Liver (tissue), 3 donors: ENCODE data around the gene ACTL8.

Source experiments
- FOXA1 ChIP-seq: IDR thresholded peaks from 2 replicates; pipeline ENCODE4 v1.6.1; 2016; ENCODE audit warnings: antibody characterized with exemption
- FOXA2 ChIP-seq: IDR thresholded peaks from 2 replicates; pipeline ENCODE4 v1.6.1; 2016; ENCODE audit warnings: antibody characterized with exemption
- GABPA ChIP-seq, 2 donors: IDR thresholded peaks in 1 of 2; conservative IDR thresholded peaks in 1 of 2; 2 replicates each; pipeline ENCODE4 v1.6.1; 2016; ENCODE audit warnings: antibody characterized with exemption in 2 of 2, mild to moderate bottlenecking in 1 of 2, moderate library complexity in 1 of 2
- HNF4A ChIP-seq, 2 donors: conservative IDR thresholded peaks; 2 replicates each; pipeline ENCODE4 v1.6.1; 2016; ENCODE audit warnings: antibody characterized with exemption in 2 of 2, mild to moderate bottlenecking in 2 of 2
- RXRA ChIP-seq, 2 donors: IDR thresholded peaks; 2 replicates each; pipeline ENCODE4 v1.6.1; 2017 to 2018; ENCODE audit warnings: antibody characterized with exemption in 2 of 2, mild to moderate bottlenecking in 1 of 2
- TAF1 ChIP-seq: conservative IDR thresholded peaks from 2 replicates; pipeline ENCODE4 v1.6.1; 2016; ENCODE audit warnings: antibody characterized with exemption, mild to moderate bottlenecking
- YY1 ChIP-seq: IDR thresholded peaks from 2 replicates; pipeline ENCODE4 v1.6.1; 2016; ENCODE audit warnings: antibody characterized with exemption, mild to moderate bottlenecking
- TF ChIP-seq, protein P1 (sequence below): fragments of 150-350 bp; IDR thresholded peaks from 2 replicates; pipeline ENCODE4 v1.5.1; 2017; ENCODE audit warnings: improper control_type of control experiment, low read depth, low read length; ENCODE audit not compliant: missing input control
- TF ChIP-seq, protein P2 (sequence below): IDR thresholded peaks from 2 replicates; pipeline ENCODE4 v1.6.1; 2016; ENCODE audit warnings: antibody characterized with exemption, mild to moderate bottlenecking
- TF ChIP-seq, protein P3 (sequence below): IDR thresholded peaks from 2 replicates; pipeline ENCODE4 v1.6.1; 2016; ENCODE audit warnings: antibody characterized with exemption
- TF ChIP-seq, protein P4 (sequence below): IDR thresholded peaks from 2 replicates; pipeline ENCODE4 v1.6.1; 2016; ENCODE audit warnings: antibody characterized with exemption
- donor health status: healthy.
- donor health status: healthy.

DNA sequence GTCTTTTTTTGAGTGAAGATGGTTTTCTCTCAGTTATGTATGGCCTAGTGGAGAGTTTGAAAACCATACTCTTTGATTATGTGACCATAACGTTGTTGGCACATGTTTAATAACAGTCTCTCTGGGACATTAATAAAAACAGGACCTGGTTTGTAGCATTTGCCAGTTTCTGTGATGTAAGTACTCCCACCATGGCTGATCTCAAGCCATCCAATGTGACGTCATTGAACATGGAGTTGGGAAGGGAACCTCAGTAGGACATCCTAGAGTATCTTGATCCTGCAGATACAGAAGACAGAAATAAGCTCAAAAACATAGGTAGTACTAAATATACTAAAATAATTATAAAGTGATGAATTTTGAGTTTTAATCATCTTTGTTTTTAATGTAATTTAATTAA lies 107.0 kb downstream of the ACTL8 start:
- TF ChIP-seq, protein P1, sequence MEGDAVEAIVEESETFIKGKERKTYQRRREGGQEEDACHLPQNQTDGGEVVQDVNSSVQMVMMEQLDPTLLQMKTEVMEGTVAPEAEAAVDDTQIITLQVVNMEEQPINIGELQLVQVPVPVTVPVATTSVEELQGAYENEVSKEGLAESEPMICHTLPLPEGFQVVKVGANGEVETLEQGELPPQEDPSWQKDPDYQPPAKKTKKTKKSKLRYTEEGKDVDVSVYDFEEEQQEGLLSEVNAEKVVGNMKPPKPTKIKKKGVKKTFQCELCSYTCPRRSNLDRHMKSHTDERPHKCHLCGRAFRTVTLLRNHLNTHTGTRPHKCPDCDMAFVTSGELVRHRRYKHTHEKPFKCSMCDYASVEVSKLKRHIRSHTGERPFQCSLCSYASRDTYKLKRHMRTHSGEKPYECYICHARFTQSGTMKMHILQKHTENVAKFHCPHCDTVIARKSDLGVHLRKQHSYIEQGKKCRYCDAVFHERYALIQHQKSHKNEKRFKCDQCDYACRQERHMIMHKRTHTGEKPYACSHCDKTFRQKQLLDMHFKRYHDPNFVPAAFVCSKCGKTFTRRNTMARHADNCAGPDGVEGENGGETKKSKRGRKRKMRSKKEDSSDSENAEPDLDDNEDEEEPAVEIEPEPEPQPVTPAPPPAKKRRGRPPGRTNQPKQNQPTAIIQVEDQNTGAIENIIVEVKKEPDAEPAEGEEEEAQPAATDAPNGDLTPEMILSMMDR: no peak
- TF ChIP-seq GABPA (IDR thresholded peaks at IDR 0.05 in 1 of 2, conservative IDR thresholded peaks at IDR 0.05 in 1 of 2) (no peak), FOXA1 (no peak), YY1 (no peak), FOXA2 (no peak), HNF4A (conservative IDR thresholded peaks at IDR 0.05) (no peak), TAF1 (no peak), RXRA (IDR thresholded peaks at IDR 0.05) (no peak)
- TF ChIP-seq, protein P2, sequence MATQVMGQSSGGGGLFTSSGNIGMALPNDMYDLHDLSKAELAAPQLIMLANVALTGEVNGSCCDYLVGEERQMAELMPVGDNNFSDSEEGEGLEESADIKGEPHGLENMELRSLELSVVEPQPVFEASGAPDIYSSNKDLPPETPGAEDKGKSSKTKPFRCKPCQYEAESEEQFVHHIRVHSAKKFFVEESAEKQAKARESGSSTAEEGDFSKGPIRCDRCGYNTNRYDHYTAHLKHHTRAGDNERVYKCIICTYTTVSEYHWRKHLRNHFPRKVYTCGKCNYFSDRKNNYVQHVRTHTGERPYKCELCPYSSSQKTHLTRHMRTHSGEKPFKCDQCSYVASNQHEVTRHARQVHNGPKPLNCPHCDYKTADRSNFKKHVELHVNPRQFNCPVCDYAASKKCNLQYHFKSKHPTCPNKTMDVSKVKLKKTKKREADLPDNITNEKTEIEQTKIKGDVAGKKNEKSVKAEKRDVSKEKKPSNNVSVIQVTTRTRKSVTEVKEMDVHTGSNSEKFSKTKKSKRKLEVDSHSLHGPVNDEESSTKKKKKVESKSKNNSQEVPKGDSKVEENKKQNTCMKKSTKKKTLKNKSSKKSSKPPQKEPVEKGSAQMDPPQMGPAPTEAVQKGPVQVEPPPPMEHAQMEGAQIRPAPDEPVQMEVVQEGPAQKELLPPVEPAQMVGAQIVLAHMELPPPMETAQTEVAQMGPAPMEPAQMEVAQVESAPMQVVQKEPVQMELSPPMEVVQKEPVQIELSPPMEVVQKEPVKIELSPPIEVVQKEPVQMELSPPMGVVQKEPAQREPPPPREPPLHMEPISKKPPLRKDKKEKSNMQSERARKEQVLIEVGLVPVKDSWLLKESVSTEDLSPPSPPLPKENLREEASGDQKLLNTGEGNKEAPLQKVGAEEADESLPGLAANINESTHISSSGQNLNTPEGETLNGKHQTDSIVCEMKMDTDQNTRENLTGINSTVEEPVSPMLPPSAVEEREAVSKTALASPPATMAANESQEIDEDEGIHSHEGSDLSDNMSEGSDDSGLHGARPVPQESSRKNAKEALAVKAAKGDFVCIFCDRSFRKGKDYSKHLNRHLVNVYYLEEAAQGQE: no peak
- TF ChIP-seq, protein P3, sequence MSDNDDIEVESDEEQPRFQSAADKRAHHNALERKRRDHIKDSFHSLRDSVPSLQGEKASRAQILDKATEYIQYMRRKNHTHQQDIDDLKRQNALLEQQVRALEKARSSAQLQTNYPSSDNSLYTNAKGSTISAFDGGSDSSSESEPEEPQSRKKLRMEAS: no peak
- TF ChIP-seq, protein P4, sequence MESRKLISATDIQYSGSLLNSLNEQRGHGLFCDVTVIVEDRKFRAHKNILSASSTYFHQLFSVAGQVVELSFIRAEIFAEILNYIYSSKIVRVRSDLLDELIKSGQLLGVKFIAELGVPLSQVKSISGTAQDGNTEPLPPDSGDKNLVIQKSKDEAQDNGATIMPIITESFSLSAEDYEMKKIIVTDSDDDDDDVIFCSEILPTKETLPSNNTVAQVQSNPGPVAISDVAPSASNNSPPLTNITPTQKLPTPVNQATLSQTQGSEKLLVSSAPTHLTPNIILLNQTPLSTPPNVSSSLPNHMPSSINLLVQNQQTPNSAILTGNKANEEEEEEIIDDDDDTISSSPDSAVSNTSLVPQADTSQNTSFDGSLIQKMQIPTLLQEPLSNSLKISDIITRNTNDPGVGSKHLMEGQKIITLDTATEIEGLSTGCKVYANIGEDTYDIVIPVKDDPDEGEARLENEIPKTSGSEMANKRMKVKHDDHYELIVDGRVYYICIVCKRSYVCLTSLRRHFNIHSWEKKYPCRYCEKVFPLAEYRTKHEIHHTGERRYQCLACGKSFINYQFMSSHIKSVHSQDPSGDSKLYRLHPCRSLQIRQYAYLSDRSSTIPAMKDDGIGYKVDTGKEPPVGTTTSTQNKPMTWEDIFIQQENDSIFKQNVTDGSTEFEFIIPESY: no peak
